GM21515 (cell line): ENCODE results near the gene ST7.
"Not testable (repeated sequence)": the region's sequence is repeated elsewhere in the genome, so short reads cannot be mapped to it uniquely, and the experiment has no call there.

Experiments
- ATAC-seq: cut with Tn5 transposase; IDR thresholded peaks from one replicate; pipeline ENCODE4 v1.9.1; 2021; ENCODE audit not compliant: unreplicated experiment

The ST7 gene

DNA sequence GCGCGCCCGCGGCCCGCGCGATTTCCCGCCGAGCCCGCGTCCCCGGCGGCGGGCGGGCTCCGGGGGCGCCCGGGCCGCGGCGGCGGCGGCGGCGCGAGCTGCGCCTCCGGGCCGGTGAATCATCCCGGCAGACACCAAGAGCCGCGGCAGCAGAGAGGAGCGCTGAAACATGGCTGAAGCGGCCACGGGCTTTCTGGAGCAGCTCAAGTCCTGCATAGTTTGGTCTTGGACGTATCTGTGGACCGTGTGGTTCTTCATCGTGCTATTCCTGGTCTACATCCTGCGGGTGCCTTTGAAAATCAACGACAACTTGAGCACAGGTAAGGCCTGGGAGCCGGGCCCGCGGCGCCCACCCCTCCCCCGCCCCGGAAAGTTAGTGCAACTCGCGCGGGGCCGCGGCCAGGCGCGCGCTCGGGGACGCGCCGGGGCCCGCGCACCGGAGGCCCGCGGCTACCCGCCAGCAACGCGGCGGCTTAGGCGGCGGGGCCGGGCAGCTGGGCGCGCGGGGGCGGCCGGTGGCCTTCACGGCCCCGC lies at the start of gene ST7:
Gene ST7, plus strand, starts transcription at position 130 of the 534 bp plus-strand sequence. Its CDS starts 40 bp downstream, at position 170.
- ATAC-seq = peak; percentile 42

DNA sequence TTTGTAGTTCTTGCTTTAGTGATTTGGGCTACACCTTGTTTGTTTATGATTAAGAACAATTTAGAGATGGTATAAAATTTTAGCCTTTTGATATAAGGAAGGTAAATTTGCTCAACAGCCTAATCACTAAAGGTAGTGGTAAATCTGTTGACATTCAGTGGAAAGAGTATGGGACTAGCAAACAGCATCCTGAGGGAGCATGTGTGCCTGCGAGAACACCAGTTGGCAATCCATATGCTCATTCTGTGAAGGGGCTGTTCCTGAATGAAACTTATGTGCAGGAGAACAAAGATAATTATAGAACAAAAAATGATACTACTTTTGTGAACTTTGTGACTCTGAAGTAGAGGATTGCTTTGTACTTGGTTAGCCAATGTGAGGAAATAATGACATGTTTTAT lies 46.9 kb upstream of the ST7 start:
- ATAC-seq = no peak

DNA sequence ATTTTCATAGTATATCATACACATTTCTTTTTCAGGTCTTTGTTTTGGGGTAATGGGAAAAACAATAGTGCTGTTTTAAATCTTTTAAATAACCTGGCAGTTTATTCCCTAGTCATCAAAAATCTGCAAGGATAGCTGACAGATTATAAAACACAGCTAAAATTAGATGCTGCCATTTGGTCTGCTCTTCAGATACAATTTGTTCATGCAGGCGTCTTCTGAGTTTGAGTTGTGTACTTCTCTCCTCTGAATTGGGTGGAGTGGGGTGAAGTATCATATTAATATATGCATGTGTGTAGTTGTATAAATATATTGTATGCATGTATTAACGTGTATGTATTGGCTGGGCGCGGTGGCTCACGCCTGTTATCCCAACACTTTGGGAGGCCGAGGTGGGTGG lies 42.9 kb upstream of the ST7 start:
- no peak for ATAC-seq

- ATAC-seq = no peak
Observed at GRCh38 chr7:116911801-116912200, 41.5 kb upstream of the ST7 start.

DNA sequence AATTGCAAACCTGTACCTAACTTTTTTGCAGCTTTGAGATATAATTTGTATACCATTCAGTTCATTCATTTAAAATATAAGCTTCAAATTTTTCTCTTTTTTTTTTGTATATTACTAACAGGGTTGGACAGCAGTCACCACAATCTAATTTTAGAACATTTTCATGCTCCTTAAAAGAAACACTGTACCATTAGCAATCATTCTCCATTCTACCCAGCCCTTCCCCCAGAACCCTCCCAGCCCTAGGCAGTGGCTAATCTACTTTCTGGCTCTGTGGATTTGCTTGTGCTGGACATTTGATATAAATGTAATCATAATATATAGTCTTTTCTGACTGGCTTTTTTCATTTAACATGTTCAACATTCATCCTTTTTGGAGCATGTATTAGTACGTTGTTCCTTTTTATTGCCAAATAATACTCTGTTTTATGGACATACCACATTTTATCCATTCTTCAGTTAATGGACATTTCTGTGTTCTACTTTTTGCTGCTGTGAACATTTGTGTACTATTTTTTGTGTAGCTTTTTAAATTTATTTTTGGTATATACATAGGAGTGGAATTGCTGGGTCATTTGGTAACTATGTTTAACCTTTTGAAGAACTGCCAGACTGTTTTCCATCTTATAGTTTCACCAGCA lies 40.9 kb upstream of the ST7 start:
- ATAC-seq = no peak

- no peak for ATAC-seq
Observed at GRCh38 chr7:116918704-116919103, 34.6 kb upstream of the ST7 start.

DNA sequence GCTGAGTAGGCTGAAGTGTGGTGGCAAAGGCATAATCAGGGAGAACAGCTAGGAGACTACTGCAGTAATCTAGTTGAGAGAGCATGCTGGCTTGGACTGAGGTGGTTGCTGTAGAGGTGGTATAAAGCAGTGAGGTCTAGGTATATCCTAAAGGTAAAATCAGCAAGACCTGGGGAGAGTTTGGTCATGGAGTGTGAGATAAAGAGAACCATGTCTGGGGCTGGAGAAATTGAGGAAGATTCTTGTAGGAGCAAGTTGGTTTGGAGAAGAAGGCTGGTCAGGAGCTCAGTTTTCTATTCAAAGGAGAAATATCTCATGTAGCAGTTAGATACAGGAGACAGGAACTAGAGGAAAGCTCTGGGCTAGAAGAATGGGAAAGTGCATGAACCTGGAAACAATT lies 32.9 kb upstream of the ST7 start:
- no peak for ATAC-seq

DNA sequence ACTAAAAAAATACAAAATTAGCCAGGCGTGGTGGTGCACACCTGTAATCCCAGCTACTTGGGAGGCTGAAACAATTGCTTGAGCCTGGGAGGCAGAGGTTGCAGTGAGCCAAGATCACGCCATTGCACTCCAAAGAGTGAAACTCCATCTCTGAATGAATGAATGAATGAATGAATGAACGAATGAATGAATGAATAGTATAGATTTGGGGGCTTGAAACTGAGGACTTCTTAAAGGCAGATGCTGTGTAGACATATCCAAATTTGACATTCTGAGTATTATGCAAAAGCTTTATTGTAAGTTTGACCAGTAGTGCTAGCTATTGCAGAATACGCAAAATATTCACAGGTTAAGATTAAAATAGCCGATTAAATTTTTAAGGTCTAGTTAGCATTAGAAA lies 30.8 kb upstream of the ST7 start:
- no peak for ATAC-seq

DNA sequence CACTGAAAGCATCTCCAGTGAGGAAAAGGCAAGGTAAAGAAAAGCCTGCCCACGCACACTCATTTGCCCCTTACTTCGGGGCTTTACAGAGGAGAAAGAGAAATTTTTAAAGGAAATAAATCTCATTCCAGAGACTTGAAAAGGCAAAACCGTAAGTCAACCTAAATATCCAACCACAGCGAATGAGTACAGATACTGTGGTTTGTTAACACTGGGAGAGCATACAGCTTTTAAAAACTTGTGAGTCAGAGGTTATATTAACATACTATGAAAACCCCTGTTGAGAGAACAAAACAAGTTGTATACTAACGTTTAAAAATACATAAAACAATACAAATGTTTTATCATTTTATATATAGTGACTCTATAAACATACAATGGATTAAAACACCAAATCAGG lies 28.6 kb upstream of the ST7 start:
- ATAC-seq = no peak

DNA sequence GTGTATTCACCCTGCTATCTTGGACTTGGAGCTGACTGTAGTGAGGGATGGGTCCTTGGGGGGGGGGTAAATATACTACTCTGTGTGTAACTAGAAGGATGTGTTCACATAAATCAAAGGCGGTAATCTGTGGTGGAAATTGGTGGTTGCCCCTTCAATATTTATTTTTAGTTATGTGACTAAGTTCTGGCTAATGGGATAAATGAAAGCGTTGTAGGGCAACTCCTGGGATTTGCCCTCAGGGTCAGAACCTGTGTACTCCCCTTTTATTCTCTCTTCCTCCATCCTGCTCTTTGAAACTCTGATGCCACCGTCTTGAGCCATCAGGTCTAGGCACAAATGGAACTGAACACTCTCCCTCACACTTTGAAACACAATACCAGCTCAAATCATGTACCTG lies 24.3 kb upstream of the ST7 start:
- no peak for ATAC-seq

DNA sequence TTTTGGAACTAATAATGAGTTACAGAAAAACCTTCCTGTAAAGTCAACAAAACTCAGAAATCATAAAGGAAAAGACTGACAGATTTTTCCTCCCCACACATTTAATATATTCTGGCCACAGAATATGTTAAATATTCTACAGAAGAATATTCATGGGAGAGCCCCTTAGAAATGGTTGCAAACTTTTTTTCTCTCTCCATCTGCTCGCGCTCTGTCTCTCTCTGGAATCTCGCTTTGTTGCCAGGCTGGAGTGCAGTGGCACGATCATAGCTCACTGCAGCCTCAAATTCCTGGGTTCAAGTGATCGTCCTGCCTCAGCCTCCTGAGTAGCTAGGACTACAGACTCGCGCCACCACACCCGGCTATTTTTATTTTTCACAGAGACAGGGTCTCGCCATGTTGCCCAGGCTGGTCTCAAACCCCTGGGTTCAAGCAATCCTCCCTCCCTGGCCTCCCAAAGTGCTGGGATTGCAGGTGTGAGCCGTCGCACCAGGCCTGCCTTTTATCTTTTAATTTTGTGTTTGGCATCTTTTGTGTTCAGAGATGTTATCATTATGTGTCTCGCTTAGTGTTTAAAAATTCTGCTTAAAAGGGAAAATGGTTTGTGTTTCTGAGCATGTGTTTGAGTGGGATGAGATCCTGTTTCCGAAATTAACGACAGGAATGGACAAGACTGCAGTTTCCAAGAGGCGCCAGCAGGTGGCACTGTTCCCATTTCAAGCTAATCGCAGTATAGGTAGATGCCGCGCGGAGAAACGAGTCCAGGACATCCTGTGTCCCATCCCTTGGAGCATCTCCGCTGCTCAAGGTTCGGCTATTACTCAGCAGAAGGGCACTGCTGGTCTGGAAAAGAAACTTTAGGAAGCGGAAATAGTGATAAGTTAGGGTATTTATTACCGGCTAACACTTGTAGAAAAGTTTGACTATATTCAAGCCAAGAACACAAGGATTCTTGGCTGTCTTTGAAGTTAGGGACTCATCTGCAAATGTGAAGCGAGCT lies 23.1 kb upstream of the ST7 start:
- peak; percentile 82 for ATAC-seq

- ATAC-seq = no peak
Observed at GRCh38 chr7:116932566-116932965, 20.7 kb upstream of the ST7 start.

GRCh38 chr7:116933465-116933864 lies 19.8 kb upstream of the ST7 start:
- no peak for ATAC-seq

DNA sequence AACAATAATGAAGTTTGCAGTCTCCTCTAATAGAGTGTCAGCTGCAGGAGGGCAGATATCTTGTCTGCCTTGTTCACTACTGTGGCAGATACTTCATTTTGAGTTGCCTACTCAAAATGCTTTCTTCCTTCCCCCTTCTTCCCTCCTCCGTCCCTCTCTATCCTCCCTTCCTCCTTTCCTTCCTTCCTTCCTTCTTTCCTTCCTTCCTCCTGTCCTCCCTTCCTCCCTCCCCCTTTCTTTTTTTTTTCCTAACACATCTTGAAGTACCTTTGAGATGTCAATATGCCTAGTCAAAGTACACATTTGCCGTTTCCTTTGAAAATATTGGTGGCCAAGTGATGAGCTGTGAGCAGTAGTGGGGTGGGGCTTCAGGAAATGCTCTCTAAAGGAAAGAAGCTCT lies 18.7 kb upstream of the ST7 start:
- ATAC-seq = no peak

DNA sequence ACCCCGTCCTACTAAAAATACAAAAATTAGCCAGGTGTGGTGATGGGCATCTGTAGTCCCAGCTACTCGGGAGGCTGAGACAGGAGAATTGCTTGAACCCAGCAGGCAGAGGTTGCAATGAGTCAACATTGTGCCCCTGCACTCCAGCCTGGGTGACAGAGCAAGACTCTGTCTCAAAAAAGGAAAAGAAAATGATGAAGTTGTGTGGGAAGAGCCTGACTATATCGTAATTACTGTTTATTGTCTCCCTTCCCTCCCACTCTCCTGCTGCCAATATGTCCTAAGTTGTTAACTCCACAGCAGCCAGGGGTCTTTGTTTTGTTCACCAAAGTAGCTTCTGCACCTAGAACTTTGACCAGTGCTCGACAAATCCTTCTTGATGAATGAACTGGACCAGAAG lies 16.5 kb upstream of the ST7 start:
- not testable (repeated sequence) for ATAC-seq

- ATAC-seq = no peak
Observed at GRCh38 chr7:116938678-116939077, 14.6 kb upstream of the ST7 start.

DNA sequence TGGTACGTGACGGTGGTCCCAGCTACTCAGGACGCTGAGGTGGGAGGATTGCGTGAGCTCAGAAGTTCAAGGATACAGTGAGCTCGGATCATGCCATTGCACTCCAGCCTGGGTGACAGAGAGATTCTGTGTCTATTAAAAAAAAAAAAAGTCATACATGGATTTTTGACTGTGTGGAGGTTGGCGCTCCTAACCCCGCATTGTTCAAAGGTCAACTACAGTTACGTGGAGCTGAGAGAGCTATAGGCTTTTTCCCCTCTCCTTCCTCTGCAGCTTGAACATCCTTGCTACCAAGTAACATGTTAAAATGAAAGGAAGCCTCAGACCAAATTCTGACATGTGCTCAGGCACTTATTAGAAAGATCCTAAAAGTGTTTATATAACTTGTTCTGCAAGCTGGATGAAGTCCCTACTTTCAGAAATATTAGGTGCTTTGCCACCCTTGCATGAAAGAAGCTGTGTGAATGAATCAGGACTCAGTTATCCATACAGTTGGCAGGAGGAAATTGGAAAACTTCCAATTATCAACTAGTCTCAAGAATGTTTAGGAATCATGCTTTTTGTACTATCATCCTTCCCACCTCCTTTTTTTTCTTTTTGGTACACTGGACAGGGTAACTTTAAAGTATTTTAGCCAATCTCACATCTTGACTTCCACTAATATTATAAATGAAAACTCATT lies 12.5 kb upstream of the ST7 start:
- ATAC-seq = no peak

GRCh38 chr7:116942504-116942903 lies 10.8 kb upstream of the ST7 start:
- no peak for ATAC-seq

GRCh38 chr7:116948934-116949333 lies 4.4 kb upstream of the ST7 start:
- ATAC-seq = no peak

- no peak for ATAC-seq
Observed at GRCh38 chr7:116949941-116950801, 3.1 kb upstream of the ST7 start.
